Natural killer cell treated with Interleukin-12 subunit alpha and Interleukin-12 subunit beta and Interleukin-15 and Interleukin-18, amount 100 ng/mL, for 72 hours (primary cell): ENCODE results near the gene SIRPB1. TPM values are rescaled to one million over a fixed set of nuclear protein-coding genes. Genes with fewer than 3 reads are reported as not detected.
A peak's percentile ranks its signal among the peaks of the same experiment; 100 is the strongest.
"Not testable (repeated sequence)": the region's sequence is repeated elsewhere in the genome, so short reads cannot be mapped to it uniquely, and the experiment has no call there.

Experiments used
- ATAC-seq, 2 donors: fragments of 150-1000 bp; cut with Tn5 transposase in 1 of 2; sonication (Bioruptor Pico), chemical (Tn5 transposase) in 1 of 2; 2 replicates each; pipeline ENCODE4 v1.10.0; 2021
- DNase-seq: peaks from one replicate; pipeline ENCODE4 v3.0.0; 2022; ENCODE audit warnings: low spot score
- H3K27ac Mint-ChIP-seq, 2 donors: 1 replicate in 1 of 2; 2 replicates in 1 of 2; pipeline ENCODE4 v1.8.0; 2022; ENCODE audit warnings: mixed read lengths in 2 of 2, mild to moderate bottlenecking in 1 of 2, moderate library complexity in 1 of 2
- H3K27me3 Mint-ChIP-seq, 2 donors: 1 replicate in 1 of 2; 2 replicates in 1 of 2; pipeline ENCODE4 v1.8.0; 2022; ENCODE audit warnings: mixed read lengths in 2 of 2
- H3K36me3 Mint-ChIP-seq: one replicate; pipeline ENCODE4 v1.8.0; 2022; ENCODE audit warnings: mixed read lengths
- H3K4me1 Mint-ChIP-seq, 2 donors: 1 replicate in 1 of 2; 2 replicates in 1 of 2; pipeline ENCODE4 v1.8.0; 2022; ENCODE audit warnings: low read depth in 2 of 2, mixed read lengths in 2 of 2, mild to moderate bottlenecking in 1 of 2
- H3K4me3 Mint-ChIP-seq: one replicate; pipeline ENCODE4 v1.8.0; 2022; ENCODE audit warnings: mixed read lengths
- H3K9me3 Mint-ChIP-seq: 2 replicates; pipeline ENCODE4 v1.8.0; 2022; ENCODE audit warnings: mixed read lengths
- total RNA-seq, 2 donors: library from RNA; stranded (reverse); gene quantifications; one replicate each; pipeline ENCODE4 v1.2.3, GENCODE V29; 2022

The SIRPB1 gene
- total RNA-seq, 2 donors from 2014 or later = 2.7 TPM; not detected in 1

DNA sequence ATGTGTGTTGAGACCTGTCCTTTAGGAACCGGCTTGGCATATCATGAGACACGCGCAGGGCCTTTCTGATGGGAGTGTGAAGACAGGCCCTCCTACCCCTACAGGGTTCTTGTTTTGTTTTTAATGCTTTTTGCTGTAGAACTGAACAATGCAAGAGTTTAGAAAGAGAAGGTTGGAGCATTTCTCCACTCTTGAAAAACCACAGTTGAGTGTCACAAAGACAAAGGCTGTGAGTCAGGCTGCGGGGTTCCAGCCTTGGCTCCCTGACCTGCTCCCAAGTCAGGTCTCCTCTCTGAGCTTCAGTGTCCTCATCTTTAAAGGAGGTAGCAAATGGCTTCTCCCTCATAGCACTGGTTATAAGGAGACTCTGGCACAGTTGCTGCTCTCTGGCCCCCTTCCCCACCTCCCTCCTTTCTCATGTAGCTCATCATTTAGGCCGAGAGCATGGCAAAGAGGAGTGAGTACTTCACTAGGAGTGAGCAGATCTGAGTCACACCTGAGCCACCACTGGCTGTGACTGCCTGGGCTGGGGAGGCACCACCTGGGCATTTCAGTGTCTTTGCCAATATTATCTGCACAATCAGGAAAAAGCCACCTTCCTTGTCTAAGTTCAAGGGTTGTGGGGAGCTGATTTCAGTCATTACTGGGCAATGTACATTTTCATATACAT, 11.0 kb downstream of the SIRPB1 start:
- not testable (repeated sequence) for H3K27ac Mint-ChIP-seq, DNase-seq, ATAC-seq, H3K4me1 Mint-ChIP-seq, H3K36me3 Mint-ChIP-seq, H3K27me3 Mint-ChIP-seq, H3K4me3 Mint-ChIP-seq, H3K9me3 Mint-ChIP-seq

DNA sequence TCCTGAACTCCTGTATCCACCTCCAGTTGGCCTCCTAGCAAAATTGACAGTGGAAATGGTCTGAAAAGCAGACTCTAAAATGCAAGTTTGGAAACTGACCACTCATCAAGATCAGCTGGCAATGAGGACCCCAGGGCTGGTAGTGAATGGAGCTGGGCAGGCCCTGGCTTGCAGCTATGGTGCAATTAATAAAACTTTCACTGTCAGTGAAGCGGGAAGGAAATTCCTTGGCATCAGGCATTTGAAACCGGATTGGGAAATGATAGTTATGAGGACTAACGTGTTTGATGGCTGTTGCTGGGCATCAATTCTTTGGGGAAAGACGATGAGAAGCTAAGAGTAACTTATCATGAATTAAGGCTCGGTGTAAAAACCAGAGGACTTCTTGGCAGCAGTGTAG, 19.1 kb downstream of the SIRPB1 start:
- DNase-seq (no peak), ATAC-seq (no peak)
- H3K9me3 Mint-ChIP-seq = no peaks in the 10 kb centered on the region
- no peak overlapping the region for H3K27ac Mint-ChIP-seq
- H3K36me3 Mint-ChIP-seq = no peaks in the 10 kb centered on the region
- H3K27me3 Mint-ChIP-seq = peaks cover 0 to 5% of the 10 kb centered on the region in 2 donors
- H3K4me1 Mint-ChIP-seq = no peaks in the 10 kb centered on the region
- H3K4me3 Mint-ChIP-seq = no peak overlapping the region

DNA sequence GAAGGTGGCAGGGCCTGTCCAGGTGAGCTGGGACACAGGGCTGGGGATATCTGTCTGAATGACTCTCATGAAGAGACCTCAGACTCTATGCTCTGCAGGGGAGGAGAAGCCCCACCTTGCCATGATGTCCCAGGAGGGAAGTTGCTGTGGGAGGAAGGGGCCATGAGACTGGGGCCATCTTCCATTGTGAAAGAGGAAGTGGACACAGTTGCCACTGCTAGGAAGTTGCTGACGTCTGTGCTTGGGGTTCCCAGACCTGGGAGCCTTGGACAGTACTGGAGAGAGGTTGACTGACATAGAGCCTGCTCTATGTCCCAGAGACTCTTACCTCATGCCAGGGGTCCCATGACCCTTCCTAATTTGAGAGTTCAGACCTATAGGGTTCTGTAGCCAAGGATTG, 24.5 kb downstream of the SIRPB1 start:
- H3K4me3 Mint-ChIP-seq = no peak overlapping the region
- H3K27ac Mint-ChIP-seq = no peak overlapping the region
- no peaks in the 10 kb centered on the region for H3K4me1 Mint-ChIP-seq
- DNase-seq (no peak), ATAC-seq (no peak)
- no peaks in the 10 kb centered on the region for H3K36me3 Mint-ChIP-seq
- peaks cover 0 to 10% of the 10 kb centered on the region in 2 donors for H3K27me3 Mint-ChIP-seq
- H3K9me3 Mint-ChIP-seq = no peaks in the 10 kb centered on the region

DNA sequence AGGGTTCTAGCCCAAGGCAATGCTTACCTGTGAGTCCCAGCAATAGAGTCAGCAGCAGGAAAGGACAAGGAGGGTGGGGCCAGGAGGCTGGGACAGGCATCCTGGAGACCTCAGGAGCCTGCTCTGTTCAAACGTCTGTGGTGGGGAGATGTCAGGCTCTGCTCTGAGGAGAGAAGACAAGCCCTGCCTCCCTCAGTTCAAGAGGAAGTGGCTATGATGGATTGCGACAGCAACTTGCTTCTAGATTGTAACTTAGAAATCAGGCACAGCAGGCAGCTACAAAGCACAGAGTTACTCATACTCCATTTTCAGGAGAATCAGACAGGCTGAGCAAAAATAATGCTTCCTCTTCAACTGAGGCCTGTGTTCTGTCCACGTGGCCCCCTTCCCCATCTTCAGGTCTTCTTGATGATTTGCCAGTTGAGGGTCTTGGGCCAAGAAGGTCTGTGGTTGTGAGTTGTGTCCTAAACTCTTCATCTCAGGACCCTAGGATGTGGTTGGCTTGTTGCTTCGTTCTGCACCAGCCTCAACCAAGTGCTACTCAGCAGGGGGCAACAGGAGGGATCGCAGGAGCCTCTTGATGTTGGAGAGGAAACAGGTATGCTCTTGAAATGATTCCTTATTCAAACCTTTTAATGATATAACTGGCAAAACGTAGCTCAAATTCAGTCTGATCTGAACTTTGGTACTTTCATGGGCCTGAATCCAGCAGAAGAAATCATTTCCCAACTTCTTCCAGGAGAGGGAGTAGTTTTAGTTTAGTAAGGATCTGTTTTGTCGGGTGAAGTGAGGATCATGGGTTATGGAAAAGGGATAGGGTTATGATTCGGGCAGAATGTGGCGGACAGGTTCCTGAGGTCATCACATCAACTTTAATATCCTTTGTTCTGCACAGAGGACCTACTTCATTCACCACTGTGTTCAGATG, 31.0 kb downstream of the SIRPB1 start:
- peak in 1 of 2 donors; percentile 77 for ATAC-seq
- H3K9me3 Mint-ChIP-seq = no peaks in the 10 kb centered on the region
- H3K27ac Mint-ChIP-seq = peak overlapping the region in 1 of 2 donors; percentile 75
- DNase-seq = no peak
- H3K4me3 Mint-ChIP-seq = no peak overlapping the region
- no peaks in the 10 kb centered on the region for H3K36me3 Mint-ChIP-seq
- no peaks in the 10 kb centered on the region for H3K27me3 Mint-ChIP-seq
- peaks cover 0 to 14% of the 10 kb centered on the region in 2 donors for H3K4me1 Mint-ChIP-seq

DNA sequence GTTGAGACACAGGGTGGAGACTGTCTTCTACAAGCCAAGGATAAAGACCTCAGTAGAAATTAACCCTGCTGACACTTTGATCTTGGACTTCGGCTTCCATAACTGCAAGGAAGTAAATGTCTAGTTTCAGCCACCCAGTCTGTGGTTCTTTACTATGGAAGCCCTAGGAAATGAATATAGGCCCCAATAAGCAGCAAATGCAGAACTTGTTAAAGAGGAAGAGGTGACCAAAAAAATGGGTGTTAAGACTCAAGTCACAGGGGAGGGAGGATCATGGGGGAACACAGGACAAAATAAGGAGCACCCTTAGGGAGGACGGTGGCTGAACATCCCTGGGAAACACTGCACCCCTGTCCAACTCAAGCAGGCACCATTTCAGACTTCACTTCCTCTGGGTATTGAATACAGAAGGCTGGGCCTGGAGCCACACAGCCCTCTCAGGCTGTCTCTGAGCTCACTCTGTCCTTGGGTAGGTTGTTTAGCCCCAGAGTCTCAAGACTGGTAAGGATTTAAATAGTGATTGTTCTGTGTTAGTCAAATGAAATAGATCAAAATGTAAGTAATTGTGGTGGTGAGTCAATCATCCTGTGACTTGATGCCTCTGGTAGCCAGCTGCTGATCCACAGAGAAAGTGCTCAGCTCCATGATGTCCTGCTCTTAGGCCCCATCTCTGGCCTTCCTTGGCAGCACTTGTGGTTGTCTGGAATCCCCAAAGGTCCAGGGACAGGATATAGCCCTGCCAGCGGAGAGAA, 31.9 kb downstream of the SIRPB1 start:
- Mint-ChIP-seq H3K27ac (peak overlapping the region in 1 of 2 donors; percentile 75), H3K4me3 (no peak overlapping the region), H3K27me3 (no peaks in the 10 kb centered on the region), H3K4me1 (peaks cover 0 to 14% of the 10 kb centered on the region in 2 donors), H3K9me3 (no peaks in the 10 kb centered on the region), H3K36me3 (no peaks in the 10 kb centered on the region)
- no peak for ATAC-seq
- no peak for DNase-seq

DNA sequence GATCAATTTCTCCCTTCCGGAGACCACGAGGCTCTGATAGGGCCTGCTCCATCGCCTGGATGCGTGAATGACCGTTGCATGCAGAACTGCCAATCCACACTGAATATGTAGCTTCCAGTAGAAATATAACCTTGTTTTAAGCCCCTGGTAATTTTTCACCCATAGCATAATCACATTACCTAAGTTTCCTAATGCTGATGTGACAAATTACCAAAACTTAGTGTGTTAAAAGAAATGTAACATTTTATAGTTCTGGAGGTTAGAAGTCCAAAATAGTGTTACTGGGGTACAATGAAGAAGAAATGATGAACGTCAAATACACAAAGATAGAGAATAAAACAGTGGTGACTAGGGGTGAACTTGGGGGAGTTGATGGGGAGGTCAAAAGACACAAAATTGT, 40.3 kb downstream of the SIRPB1 start:
- H3K4me1 Mint-ChIP-seq = peaks cover 0 to 2% of the 10 kb centered on the region in 2 donors
- H3K9me3 Mint-ChIP-seq = no peaks in the 10 kb centered on the region
- ATAC-seq = no peak
- peaks cover 0 to 9% of the 10 kb centered on the region in 2 donors for H3K27me3 Mint-ChIP-seq
- H3K27ac Mint-ChIP-seq = no peak overlapping the region
- no peak overlapping the region for H3K4me3 Mint-ChIP-seq
- H3K36me3 Mint-ChIP-seq = no peaks in the 10 kb centered on the region
- DNase-seq = no peak

DNA sequence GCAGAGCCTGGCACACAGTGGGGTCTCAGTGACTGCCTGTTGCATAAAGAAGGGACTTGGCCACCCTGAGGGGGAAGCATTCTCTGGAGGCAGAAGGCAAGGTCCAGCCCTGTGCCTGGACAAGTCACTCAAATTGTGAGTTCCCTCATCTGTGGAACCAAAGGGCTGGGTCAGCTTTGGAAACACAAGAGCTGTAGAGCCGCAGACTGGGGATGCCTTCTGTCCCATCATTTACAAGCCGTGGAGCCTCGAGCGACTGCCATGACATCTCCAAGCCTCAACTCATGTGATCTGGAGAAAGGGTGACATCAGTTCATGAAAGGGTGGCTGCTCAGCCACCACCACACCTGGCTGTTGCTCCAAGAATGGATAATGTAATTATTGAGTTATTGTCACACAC, 41.9 kb downstream of the SIRPB1 start:
- no peak for ATAC-seq
- Mint-ChIP-seq H3K27ac (no peak overlapping the region), H3K4me3 (no peak overlapping the region), H3K27me3 (peaks cover 0 to 9% of the 10 kb centered on the region in 2 donors), H3K36me3 (no peaks in the 10 kb centered on the region), H3K4me1 (peaks cover 0 to 2% of the 10 kb centered on the region in 2 donors), H3K9me3 (no peaks in the 10 kb centered on the region)
- DNase-seq = no peak

DNA sequence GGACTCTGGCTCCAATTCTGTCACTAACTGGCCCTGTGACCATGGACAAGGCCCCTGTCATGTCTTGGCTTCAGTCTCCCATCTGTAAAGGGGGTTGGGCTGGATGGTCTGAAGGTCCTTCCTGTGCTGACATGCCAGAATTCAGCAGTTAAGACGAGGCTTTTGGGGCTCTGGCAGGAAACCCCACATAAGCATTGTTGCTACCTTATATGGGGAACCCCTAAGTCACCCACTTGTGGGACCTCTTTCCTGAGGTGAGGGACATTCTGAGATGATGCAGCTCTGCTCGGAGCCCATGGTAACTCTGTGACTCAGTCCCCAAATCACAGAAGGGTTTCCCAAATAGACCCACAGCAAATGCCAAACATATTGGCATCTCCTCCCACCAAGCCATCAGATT, 42.5 kb downstream of the SIRPB1 start:
- not testable (repeated sequence) for H3K4me3 Mint-ChIP-seq

DNA sequence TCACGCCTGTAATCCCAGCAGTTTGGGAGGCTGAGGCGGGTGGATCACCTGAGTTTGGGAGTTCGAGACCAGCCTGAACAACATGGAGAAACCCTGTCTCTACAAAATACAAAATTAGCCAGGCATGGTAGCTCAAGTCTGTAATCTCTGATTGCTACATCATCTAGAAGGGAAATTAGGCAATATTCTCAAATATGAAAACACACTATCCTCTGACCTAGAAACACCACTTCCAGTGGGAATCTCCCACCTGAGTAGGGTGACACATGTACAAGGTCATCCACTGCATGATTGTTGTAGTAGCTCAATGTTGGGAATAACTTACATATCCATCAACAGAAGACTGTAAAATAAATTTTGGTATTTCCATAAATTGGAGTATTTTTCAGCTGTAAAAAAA, 43.2 kb downstream of the SIRPB1 start:
- DNase-seq (no peak), ATAC-seq (no peak)
- Mint-ChIP-seq H3K27ac (no peak overlapping the region), H3K36me3 (no peaks in the 10 kb centered on the region), H3K9me3 (no peaks in the 10 kb centered on the region), H3K4me1 (peaks cover 0 to 2% of the 10 kb centered on the region in 2 donors), H3K4me3 (no peak overlapping the region), H3K27me3 (peaks cover 0 to 9% of the 10 kb centered on the region in 2 donors)

More for the DNA sequence above, 42.5 kb downstream of the SIRPB1 start:
- not testable (repeated sequence) for DNase-seq, H3K9me3 Mint-ChIP-seq, H3K27ac Mint-ChIP-seq, ATAC-seq, H3K4me1 Mint-ChIP-seq, H3K36me3 Mint-ChIP-seq, H3K27me3 Mint-ChIP-seq

DNA sequence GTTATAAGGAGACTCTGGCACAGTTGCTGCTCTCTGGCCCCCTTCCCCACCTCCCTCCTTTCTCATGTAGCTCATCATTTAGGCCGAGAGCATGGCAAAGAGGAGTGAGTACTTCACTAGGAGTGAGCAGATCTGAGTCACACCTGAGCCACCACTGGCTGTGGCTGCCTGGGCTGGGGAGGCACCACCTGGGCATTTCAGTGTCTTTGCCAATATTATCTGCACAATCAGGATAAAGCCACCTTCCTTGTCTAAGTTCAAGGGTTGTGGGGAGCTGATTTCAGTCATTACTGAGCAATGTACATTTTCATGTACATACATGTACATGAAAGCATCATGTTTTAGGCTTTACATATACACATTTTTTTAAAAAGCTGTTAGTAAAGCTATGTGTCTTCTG, 43.8 kb downstream of the SIRPB1 start:
- not testable (repeated sequence) for H3K27ac Mint-ChIP-seq, H3K4me3 Mint-ChIP-seq, ATAC-seq, DNase-seq, H3K9me3 Mint-ChIP-seq, H3K27me3 Mint-ChIP-seq, H3K36me3 Mint-ChIP-seq, H3K4me1 Mint-ChIP-seq

DNA sequence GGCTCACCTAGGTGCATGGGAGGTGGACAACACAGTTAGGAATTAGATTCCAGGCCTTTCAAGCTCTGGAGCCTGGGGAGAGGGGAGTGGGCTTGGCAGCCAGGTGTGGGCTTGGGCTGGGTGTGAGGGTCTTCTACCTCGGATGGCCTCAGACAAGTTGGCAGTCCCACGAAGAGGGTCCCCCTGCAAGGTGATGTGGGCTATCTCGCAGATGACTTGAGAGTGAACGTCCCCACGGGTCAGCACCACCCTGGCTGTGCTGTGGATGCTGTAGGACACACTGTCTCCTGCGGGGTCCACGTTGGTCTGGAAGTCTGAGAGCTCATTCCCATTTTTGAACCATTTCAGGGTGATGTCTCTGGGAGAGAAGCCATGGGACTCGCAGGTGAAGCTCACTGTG, 48.2 kb downstream of the SIRPB1 start:
- DNase-seq, H3K4me1 Mint-ChIP-seq, H3K27ac Mint-ChIP-seq, H3K27me3 Mint-ChIP-seq, H3K9me3 Mint-ChIP-seq, ATAC-seq, H3K4me3 Mint-ChIP-seq, H3K36me3 Mint-ChIP-seq: not testable (repeated sequence)
